ENCODE measurements around the gene PROB1.
"Not testable (repeated sequence)": the region's sequence is repeated elsewhere in the genome, so short reads cannot be mapped to it uniquely, and the experiment has no call there.

PROB1 gene

GRCh38 chr5:139413963-139414362 lies 19.1 kb upstream of the PROB1 start:
- DNase-seq, result no peak

DNA sequence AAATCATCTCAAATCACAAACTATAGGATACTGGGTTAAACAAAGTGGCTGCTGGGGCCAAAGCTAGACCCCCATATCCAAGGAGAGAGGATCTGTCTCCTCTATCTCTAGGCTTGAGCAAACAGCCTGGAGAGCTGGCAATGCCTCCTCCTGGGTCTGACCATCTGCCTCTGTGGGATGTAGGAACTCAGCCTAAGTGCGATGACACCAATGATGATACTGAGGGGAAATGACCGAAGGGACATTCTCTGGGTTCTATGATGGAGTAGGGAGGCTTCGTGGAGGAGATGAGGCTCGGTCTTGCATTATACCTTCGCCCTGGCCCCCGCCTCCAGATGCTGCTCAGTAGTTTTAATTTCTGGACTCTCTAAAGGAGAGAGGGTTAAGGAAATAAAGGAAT lies 18.2 kb upstream of the PROB1 start:
- DNase-seq, result no peak

GRCh38 chr5:139410993-139411828 lies 16.3 kb upstream of the PROB1 start:
- DNase-seq, result no peak

GRCh38 chr5:139410121-139410992 lies 15.5 kb upstream of the PROB1 start:
- no peak for DNase-seq

GRCh38 chr5:139409116-139409515 lies 14.2 kb upstream of the PROB1 start:
- not testable (repeated sequence) for DNase-seq

GRCh38 chr5:139408191-139408590 lies 13.3 kb upstream of the PROB1 start:
- no peak for DNase-seq

GRCh38 chr5:139407517-139407916 lies 12.6 kb upstream of the PROB1 start:
- DNase-seq, result no peak

GRCh38 chr5:139406963-139407362 lies 12.1 kb upstream of the PROB1 start:
- DNase-seq, result no peak

GRCh38 chr5:139404484-139404840 lies 9.6 kb upstream of the PROB1 start:
- peak; percentile 19 for DNase-seq

GRCh38 chr5:139403787-139404483 lies 9.0 kb upstream of the PROB1 start, which contains the start of gene SPATA24:
SPATA24 (minus strand) TSS chr5:139404089; CDS start chr5:139404060, 29 bp downstream.
- DNase-seq, result peak; percentile 78

GRCh38 chr5:139403418-139403786 lies 8.5 kb upstream of the PROB1 start:
- no peak for DNase-seq

GRCh38 chr5:139402561-139403158 lies 7.8 kb upstream of the PROB1 start:
- DNase-seq, result no peak

- no peak for DNase-seq
Observed at GRCh38 chr5:139401546-139401945, 6.6 kb upstream of the PROB1 start.

GRCh38 chr5:139399501-139400121 lies 4.7 kb upstream of the PROB1 start:
- no peak for DNase-seq

- no peak for DNase-seq
Observed at GRCh38 chr5:139397921-139398320, 3.0 kb upstream of the PROB1 start.

GRCh38 chr5:139396691-139397090 lies 1.8 kb upstream of the PROB1 start:
- no peak for DNase-seq

GRCh38 chr5:139395844-139396640 lies 1.1 kb upstream of the PROB1 start:
- DNase-seq, result no peak

GRCh38 chr5:139394123-139394653 lies 716 bp downstream of the PROB1 start:
- no peak for DNase-seq

GRCh38 chr5:139393497-139394122 lies 1.3 kb downstream of the PROB1 start:
- peak; percentile 4 for DNase-seq

- peak; percentile 47 for DNase-seq
Observed at GRCh38 chr5:139392678-139393496, 2.0 kb downstream of the PROB1 start.
